GM23338 (cell line): Measurements from ENCODE around the gene BCL10. TPM values are rescaled to one million over a fixed set of nuclear protein-coding genes. Genes with fewer than 3 reads are reported as not detected.

Experiments used
- ATAC-seq: fragments of 200-7000 bp; cut with Tn5 transposase; 3 replicates; pipeline ENCODE4 v1.9.1; 2020
- DNase-seq: peaks from one replicate; pipeline ENCODE4 v3.0.0-alpha.2; 2015; ENCODE audit warnings: low spot score
- H2AFZ ChIP-seq: fragments of 200-600 bp; sonication (generic); 2 replicates; pipeline ENCODE4 v1.8.0; 2016; ENCODE audit warnings: antibody characterized with exemption, mild to moderate bottlenecking, moderate library complexity
- H3F3A ChIP-seq: fragments of 200-600 bp; sonication (generic); replicated peaks from 2 replicates; pipeline ENCODE4 v1.8.0; 2017; ENCODE audit warnings: antibody characterized with exemption, mixed run types, low read depth
- H3K27ac ChIP-seq: fragments of 200-600 bp; sonication (generic); 2 replicates; pipeline ENCODE4 v1.6.1; 2016; ENCODE audit warnings: low read depth
- H3K27me3 ChIP-seq: fragments of 200-600 bp; sonication (generic); 2 replicates; pipeline ENCODE4 v1.8.0; 2016; ENCODE audit warnings: mild to moderate bottlenecking, mixed run types, moderate library complexity; ENCODE audit not compliant: insufficient read depth
- H3K36me3 ChIP-seq: fragments of 200-600 bp; sonication (generic); 2 replicates; pipeline ENCODE4 v1.8.0; 2016; ENCODE audit warnings: mild to moderate bottlenecking; ENCODE audit not compliant: insufficient read depth
- H3K4me1 ChIP-seq: fragments of 200-600 bp; sonication (generic); 2 replicates; pipeline ENCODE4 v1.8.0; 2016; ENCODE audit warnings: mild to moderate bottlenecking, moderate library complexity; ENCODE audit not compliant: insufficient read depth
- H3K4me2 ChIP-seq: fragments of 200-600 bp; sonication (generic); 2 replicates; pipeline ENCODE4 v1.7.1; 2017; ENCODE audit warnings: mixed run types
- H3K4me3 ChIP-seq: fragments of 200-600 bp; sonication (generic); 2 replicates; pipeline ENCODE4 v1.6.1; 2016; ENCODE audit warnings: mixed run types
- H3K79me2 ChIP-seq: fragments of 200-600 bp; sonication (generic); replicated peaks from 2 replicates; pipeline ENCODE4 v1.8.0; 2017; ENCODE audit warnings: mild to moderate bottlenecking; ENCODE audit not compliant: insufficient read depth
- H3K9me2 ChIP-seq: fragments of 200-600 bp; sonication (generic); 2 replicates; pipeline ENCODE4 v1.8.0; 2017; ENCODE audit not compliant: insufficient read depth
- H4K20me1 ChIP-seq: fragments of 200-600 bp; sonication (generic); replicated peaks from 2 replicates; pipeline ENCODE4 v1.8.0; 2017; ENCODE audit warnings: mild to moderate bottlenecking; ENCODE audit not compliant: insufficient read depth
- H3K27ac Mint-ChIP-seq: 2 replicates; pipeline ENCODE4 v1.8.0; 2020; ENCODE audit warnings: inconsistent platforms, mild to moderate bottlenecking, moderate library complexity, mixed read lengths
- H3K27me3 Mint-ChIP-seq: 3 replicates; pipeline ENCODE4 v1.8.0; 2022; ENCODE audit warnings: low read depth, mild to moderate bottlenecking, moderate library complexity, mixed read lengths, inconsistent platforms; ENCODE audit not compliant: insufficient read depth, poor library complexity
- H3K36me3 Mint-ChIP-seq: 3 replicates; pipeline ENCODE4 v1.8.0; 2021; ENCODE audit warnings: low read depth, mild to moderate bottlenecking, inconsistent platforms, moderate library complexity, mixed read lengths
- H3K4me1 Mint-ChIP-seq: 3 replicates; pipeline ENCODE4 v1.8.0; 2020; ENCODE audit warnings: mild to moderate bottlenecking, inconsistent platforms, mixed read lengths
- H3K4me3 Mint-ChIP-seq: 3 replicates; pipeline ENCODE4 v1.8.0; 2021; ENCODE audit warnings: moderate library complexity, mild to moderate bottlenecking, inconsistent platforms, mixed read lengths
- H3K9me3 Mint-ChIP-seq: 3 replicates; pipeline ENCODE4 v1.8.0; 2020; ENCODE audit warnings: moderate library complexity, mild to moderate bottlenecking, inconsistent platforms, mixed read lengths
- CTCF ChIP-seq, 2 experiments: fragments of 200-600 bp in 1 of 2; sonication (generic) in 1 of 2; conservative IDR thresholded peaks; 2 replicates each; pipeline versions ENCODE4 v1.5.1 to v1.6.1; 2016 to 2017; ENCODE audit warnings: antibody characterized with exemption in 2 of 2, low read depth in 2 of 2, mild to moderate bottlenecking in 2 of 2, moderate library complexity in 1 of 2
- EZH2phosphoT487 ChIP-seq: fragments of 200-600 bp; sonication (generic); IDR thresholded peaks from one replicate; pipeline ENCODE4 v1.8.1; 2018; ENCODE audit warnings: antibody characterized with exemption; ENCODE audit not compliant: unreplicated experiment
- ZNF462 ChIP-seq: fragments of 250-450 bp; sonication (Bioruptor Pico); IDR thresholded peaks from 2 replicates; pipeline ENCODE4 v1.5.0; 2020; ENCODE audit warnings: mild to moderate bottlenecking, moderate library complexity
- polyA plus RNA-seq: library from polyadenylated mRNA; unstranded; fragments of >200 nt; fragmentation: Nextera tagmentation; extraction: Ambion mirVana; gene quantifications from 2 replicates; pipeline ENCODE4 v1.2.1, GENCODE V29; 2016
- total RNA-seq: library from RNA; depleted of rRNA; stranded (reverse); fragments of >200 nt; shearing (Covaris generic); gene quantifications from 2 replicates; pipeline ENCODE4 v1.2.3, GENCODE V29; 2014

BCL10 gene
- total and polyA plus RNA-seq, 2 experiments from 2014 or later = 23.1 to 33.7 TPM

GRCh38 chr1:85307987-85308832 lies 31.8 kb upstream of the BCL10 start:
- no peaks in the 10 kb centered on the region for H3F3A ChIP-seq
- TF ChIP-seq ZNF462 (CRISPR knock-in tag) = no peak
- peak; percentile 99 for TF ChIP-seq CTCF (conservative IDR thresholded peaks at IDR 0.05; ENCODE audit: low read depth in 2 of 2)
- TF ChIP-seq EZH2phosphoT487 = no peak
- no peaks in the 10 kb centered on the region for H3K79me2 ChIP-seq
- Mint-ChIP-seq H3K9me3 (no peaks in the 10 kb centered on the region), H3K27ac (no peak overlapping the region), H3K27me3 (no peaks in the 10 kb centered on the region), H3K4me1 (peaks cover 14% of the 10 kb centered on the region; the same call in 2 of the 3 replicates), H3K4me3 (peak overlapping the region; percentile 30; the same call in 1 of the 3 replicates), H3K36me3 (no peaks in the 10 kb centered on the region)
- no peaks in the 10 kb centered on the region; the same call in 1 of the 2 replicates for H3K36me3 ChIP-seq
- peaks cover 9% of the 10 kb centered on the region for H3K9me2 ChIP-seq
- H3K4me2 ChIP-seq = peak overlapping the region; percentile 48
- H2AFZ ChIP-seq = peak overlapping the region; percentile 53; the same call in 1 of the 2 replicates
- H4K20me1 ChIP-seq = no peaks in the 10 kb centered on the region
- H3K27ac ChIP-seq = no peak overlapping the region
- H3K4me3 ChIP-seq = peak overlapping the region; percentile 33
- DNase-seq = peak; percentile 98
- ATAC-seq = peak; percentile 99
- no peaks in the 10 kb centered on the region for H3K27me3 ChIP-seq
- H3K4me1 ChIP-seq = peaks cover 13% of the 10 kb centered on the region
